Endothelial cell of umbilical vein (primary cell): ENCODE measurements around the gene LRRTM4. TPM values are rescaled to one million over a fixed set of nuclear protein-coding genes. Genes with fewer than 3 reads are reported as not detected.

Experiments used
- BruUV-seq: library from RNA; stranded (reverse); fragments of 400-500 nt; replicated peaks from 2 replicates; lab custom pipeline; 2021; lab: Mats Ljungman, UMichigan
- CTCF ChIA-PET: fragments of 300-600, 350-600 bp; sonication (Branson Sonifier 250); formaldehyde crosslinking; loops from one replicate; lab custom pipeline; 2021; ENCODE audit warnings: antibody characterized with exemption, inconsistent platforms; lab: Charles Lee
- POLR2A ChIA-PET: fragments of 300-600, 350-600 bp; sonication (Branson Sonifier 250); formaldehyde crosslinking; loops from one replicate; lab custom pipeline; 2021; ENCODE audit warnings: antibody characterized with exemption, inconsistent platforms; lab: Charles Lee
- DNase-seq: peaks from one replicate; pipeline ENCODE4 v3.0.0-alpha.2; 2011; ENCODE audit warnings: low read depth, low spot score
- FAIRE-seq: peaks from 2 replicates; lab custom pipeline; 2011; peaks lifted over from hg19 to GRCh38; lab: Jason Lieb, UNC
- H2AFZ ChIP-seq: 2 replicates; pipeline ENCODE4 v1.6.0; 2012; ENCODE audit warnings: low read depth, low read length, control low read depth, inconsistent platforms
- H3K27ac ChIP-seq: 2 replicates; pipeline ENCODE4 v1.5.1; 2011; ENCODE audit warnings: low read depth, mild to moderate bottlenecking, control low read depth, low read length, moderate library complexity; ENCODE audit not compliant: insufficient read depth
- H3K27me3 ChIP-seq, 2 experiments: 2 replicates each; pipeline versions ENCODE4 v1.6.0 to v1.6.1; 2011; ENCODE audit warnings: low read length in 2 of 2, mixed read lengths in 1 of 2; ENCODE audit not compliant: control insufficient read depth in 2 of 2, insufficient read depth in 2 of 2
- H3K36me3 ChIP-seq, 2 experiments: 2 replicates in 1 of 2; 3 replicates in 1 of 2; pipeline ENCODE4 v1.5.1; 2011; ENCODE audit warnings: low read length in 2 of 2, mild to moderate bottlenecking in 1 of 2, moderate library complexity in 1 of 2; ENCODE audit not compliant: control insufficient read depth in 2 of 2, insufficient read depth in 2 of 2; ENCODE audit errors: extremely low read depth in 1 of 2
- H3K4me1 ChIP-seq: 3 replicates; pipeline ENCODE4 v1.5.1; 2011; ENCODE audit warnings: mild to moderate bottlenecking, low read length; ENCODE audit not compliant: control insufficient read depth, insufficient read depth; ENCODE audit errors: extremely low read depth
- H3K4me2 ChIP-seq: 2 replicates; pipeline ENCODE4 v1.6.1; 2011; ENCODE audit warnings: low read length, control low read depth, mixed read lengths; ENCODE audit not compliant: insufficient read depth
- H3K4me3 ChIP-seq, 3 experiments: fragments of 200-600 bp in 1 of 3; sonication (generic), shearing (Covaris generic) in 1 of 3; replicated peaks in 1 of 3; 2 replicates each; pipeline ENCODE4 v1.5.1; 2011 to 2016; ENCODE audit warnings: control low read depth in 3 of 3, low read length in 3 of 3, mild to moderate bottlenecking in 2 of 3, inconsistent platforms in 1 of 3, low read depth in 1 of 3, moderate library complexity in 1 of 3; ENCODE audit not compliant: insufficient read depth in 1 of 3
- H3K79me2 ChIP-seq: 2 replicates; pipeline ENCODE4 v1.6.0; 2012; ENCODE audit warnings: low read length, inconsistent platforms; ENCODE audit not compliant: control insufficient read depth, insufficient read depth
- H3K9ac ChIP-seq: replicated peaks from 2 replicates; pipeline ENCODE3; 2011; ENCODE audit warnings: low read length, control low read depth; ENCODE audit not compliant: insufficient read depth; ENCODE audit errors: extremely low read depth
- H3K9me1 ChIP-seq: replicated peaks from 3 replicates; pipeline ENCODE4 v1.6.0; 2011; ENCODE audit warnings: mild to moderate bottlenecking, low read length; ENCODE audit not compliant: control insufficient read depth, insufficient read depth; ENCODE audit errors: extremely low read depth
- H3K9me3 ChIP-seq: replicated peaks from 2 replicates; pipeline ENCODE4 v1.5.1; 2012; ENCODE audit warnings: low read length, inconsistent platforms; ENCODE audit not compliant: control insufficient read depth, insufficient read depth
- H4K20me1 ChIP-seq: replicated peaks from 2 replicates; pipeline ENCODE3; 2011; ENCODE audit warnings: mild to moderate bottlenecking, low read length; ENCODE audit not compliant: control insufficient read depth, insufficient read depth; ENCODE audit errors: extremely low read depth
- EZH2 ChIP-seq: IDR thresholded peaks from 2 replicates; pipeline ENCODE4 v1.6.1; 2012; ENCODE audit warnings: borderline replicate concordance, low read depth, mild to moderate bottlenecking, moderate library complexity, low read length, inconsistent platforms; ENCODE audit not compliant: severe bottlenecking
- FOS ChIP-seq: IDR thresholded peaks from 2 replicates; pipeline ENCODE4 v1.6.1; 2011; ENCODE audit warnings: mild to moderate bottlenecking, low read length, moderate library complexity, borderline replicate concordance; ENCODE audit not compliant: insufficient read depth
- GATA2 ChIP-seq: IDR thresholded peaks from 2 replicates; pipeline ENCODE4 v1.7.0; 2011; ENCODE audit warnings: low read depth, mild to moderate bottlenecking, moderate library complexity, mixed read lengths, low read length; ENCODE audit not compliant: insufficient read length, insufficient read depth
- JUN ChIP-seq: IDR thresholded peaks from 2 replicates; pipeline ENCODE4 v1.6.1; 2011; ENCODE audit warnings: borderline replicate concordance, low read depth; ENCODE audit not compliant: insufficient read length, insufficient read depth
- MYC ChIP-seq: IDR thresholded peaks from one replicate; pipeline ENCODE4 v1.6.1; 2011; ENCODE audit warnings: mild to moderate bottlenecking, low read depth, low read length
- POLR2A ChIP-seq: IDR thresholded peaks from 2 replicates; pipeline ENCODE4 v1.6.1; 2012; ENCODE audit warnings: low read depth, mild to moderate bottlenecking, control low read depth, low read length
- POLR2AphosphoS5 ChIP-seq: IDR thresholded peaks from 2 replicates; pipeline ENCODE4 v1.6.1; 2012; ENCODE audit warnings: low read depth, mild to moderate bottlenecking, control low read depth, low read length, moderate library complexity; ENCODE audit not compliant: insufficient read depth
- dilution Hi-C: fragments of 300-500 bp; cut with MboI; formaldehyde crosslinking; loops from one replicate; pipeline ENCODE4 v1.15.0; 2019; ENCODE audit warnings: low sequenced_read_pairs; ENCODE audit not compliant: extremely low pct_ligation_motif_present
- intact Hi-C: fragments of 100-400 bp; cut with micrococcal nuclease; formaldehyde crosslinking; loops from one replicate; pipeline ENCODE4 v1.10.0; 2022
- polyA plus RNA-seq, 4 experiments: library from polyadenylated mRNA; depleted of rRNA in 3 of 4; stranded (reverse) in 3 of 4; unstranded in 1 of 4; fragments of >200 nt; gene quantifications; 2 replicates each; pipeline versions ENCODE4 v1.2.1 to v1.2.3, GENCODE V29; 2011 to 2012; ENCODE audit warnings: missing spikeins in 1 of 4
- total RNA-seq: library from RNA; stranded (reverse); gene quantifications from 2 replicates; pipeline ENCODE4 v1.2.3, GENCODE V29; 2021
- TF ChIP-seq, protein P1 (sequence below): IDR thresholded peaks from 2 replicates; pipeline ENCODE4 v1.6.1; 2011; ENCODE audit not compliant: insufficient read depth, insufficient read length
- TF ChIP-seq, protein P2 (sequence below), 2 donors: IDR thresholded peaks; 1 replicate in 1 of 2; 2 replicates in 1 of 2; pipeline ENCODE4 v1.5.1; 2011; ENCODE audit warnings: low read length in 2 of 2, mild to moderate bottlenecking in 2 of 2, moderate library complexity in 2 of 2, control low read depth in 1 of 2, inconsistent platforms in 1 of 2, low read depth in 1 of 2; ENCODE audit not compliant: insufficient read depth in 1 of 2; ENCODE audit errors: extremely low read depth in 1 of 2

LRRTM4 gene
- total and polyA plus RNA-seq, 2 donors (not counting 3 experiments of a cell fraction or from before 2014, with no cell fraction given) = not detected

DNA sequence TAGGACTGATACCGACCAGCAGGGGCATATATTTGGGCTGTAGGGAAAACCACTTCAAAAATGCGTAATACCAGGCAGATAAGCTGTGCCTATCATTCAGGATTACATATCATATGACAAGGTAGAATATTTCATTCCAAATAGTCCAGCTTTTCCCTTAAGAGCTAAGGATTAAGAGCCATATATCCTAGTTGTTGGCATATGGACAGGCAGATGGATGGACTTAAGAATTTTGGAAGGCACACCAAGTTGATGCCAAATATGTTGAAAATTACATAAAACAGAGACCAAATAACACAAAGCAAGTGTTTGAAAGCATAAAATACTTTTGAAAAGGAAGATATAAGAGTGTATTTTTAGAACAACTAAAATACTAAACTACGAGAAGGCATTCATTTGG is 52.1 kb downstream of the LRRTM4 start:
- no peaks in the 10 kb centered on the region for H4K20me1 ChIP-seq
- no peak overlapping the region for H3K27ac ChIP-seq
- no peak overlapping the region for H3K4me3 ChIP-seq
- no peaks in the 10 kb centered on the region for H3K27me3 ChIP-seq
- H3K9me3 ChIP-seq = no peaks in the 10 kb centered on the region
- no peak overlapping the region for H2AFZ ChIP-seq
- dilution Hi-C loops (no loop called here), intact Hi-C loops (no loop called here)
- DNase-seq = no peak
- no peaks in the 10 kb centered on the region for H3K36me3 ChIP-seq
- H3K79me2 ChIP-seq = no peaks in the 10 kb centered on the region
- BruUV-seq = no TSS peak
- no peak overlapping the region for H3K9ac ChIP-seq
- H3K4me2 ChIP-seq = no peak overlapping the region
- CTCF ChIA-PET = interaction anchor here (0.6 kb wide), 1 partner anchor 34 kb away, joined by 3 read pairs; no protein-coding TSS in a partner anchor
- no peak for FAIRE-seq
- no peaks in the 10 kb centered on the region for H3K9me1 ChIP-seq
- TF ChIP-seq JUN (no peak), EZH2 (no peak), MYC (no peak), POLR2A (no peak), FOS (no peak), POLR2AphosphoS5 (no peak), GATA2 (no peak)
- TF ChIP-seq, protein P1, sequence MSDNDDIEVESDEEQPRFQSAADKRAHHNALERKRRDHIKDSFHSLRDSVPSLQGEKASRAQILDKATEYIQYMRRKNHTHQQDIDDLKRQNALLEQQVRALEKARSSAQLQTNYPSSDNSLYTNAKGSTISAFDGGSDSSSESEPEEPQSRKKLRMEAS = no peak
- TF ChIP-seq, protein P2, sequence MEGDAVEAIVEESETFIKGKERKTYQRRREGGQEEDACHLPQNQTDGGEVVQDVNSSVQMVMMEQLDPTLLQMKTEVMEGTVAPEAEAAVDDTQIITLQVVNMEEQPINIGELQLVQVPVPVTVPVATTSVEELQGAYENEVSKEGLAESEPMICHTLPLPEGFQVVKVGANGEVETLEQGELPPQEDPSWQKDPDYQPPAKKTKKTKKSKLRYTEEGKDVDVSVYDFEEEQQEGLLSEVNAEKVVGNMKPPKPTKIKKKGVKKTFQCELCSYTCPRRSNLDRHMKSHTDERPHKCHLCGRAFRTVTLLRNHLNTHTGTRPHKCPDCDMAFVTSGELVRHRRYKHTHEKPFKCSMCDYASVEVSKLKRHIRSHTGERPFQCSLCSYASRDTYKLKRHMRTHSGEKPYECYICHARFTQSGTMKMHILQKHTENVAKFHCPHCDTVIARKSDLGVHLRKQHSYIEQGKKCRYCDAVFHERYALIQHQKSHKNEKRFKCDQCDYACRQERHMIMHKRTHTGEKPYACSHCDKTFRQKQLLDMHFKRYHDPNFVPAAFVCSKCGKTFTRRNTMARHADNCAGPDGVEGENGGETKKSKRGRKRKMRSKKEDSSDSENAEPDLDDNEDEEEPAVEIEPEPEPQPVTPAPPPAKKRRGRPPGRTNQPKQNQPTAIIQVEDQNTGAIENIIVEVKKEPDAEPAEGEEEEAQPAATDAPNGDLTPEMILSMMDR (IDR thresholded peaks at IDR 0.05; ENCODE audit: extremely low read depth in 1 of 2, insufficient read depth in 1 of 2, low read depth in 1 of 2, low read length in 2 of 2) = no peak
- POLR2A ChIA-PET = no interaction called here
- H3K4me1 ChIP-seq = no peaks in the 10 kb centered on the region
